ENCODE measurements around the gene BAX.
A peak's percentile ranks its signal among the peaks of the same experiment; 100 is the strongest.

The BAX gene

DNA sequence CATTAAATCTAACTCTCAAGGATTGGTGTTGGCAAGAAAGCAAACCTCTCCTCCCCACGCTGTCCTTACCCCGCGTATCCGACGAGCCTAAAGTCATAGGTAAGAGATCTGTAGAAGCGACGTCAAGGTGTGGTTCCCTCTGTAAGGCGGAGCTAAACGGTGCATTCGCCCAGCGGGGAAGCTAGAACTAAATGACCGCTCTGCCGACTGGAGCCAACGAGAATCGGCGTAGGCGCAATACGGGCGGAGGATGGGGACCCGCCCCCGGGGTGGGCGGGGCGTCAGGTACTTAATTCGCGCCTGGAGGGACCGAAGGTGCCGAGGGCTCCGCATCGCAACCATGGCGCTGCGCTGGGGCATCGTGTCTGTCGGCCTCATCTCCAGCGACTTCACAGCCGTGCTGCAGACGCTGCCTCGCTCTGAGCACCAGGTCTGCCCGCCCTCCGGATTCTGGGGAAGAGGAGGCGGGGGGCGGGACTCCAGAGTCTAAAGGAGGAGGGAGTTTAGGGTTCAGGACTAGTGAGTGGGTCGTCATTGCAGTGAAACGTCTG is 21.2 kb upstream of the BAX start, which contains the start of gene DHDH:
TSS of gene DHDH (plus strand) at position 318 of the 551 bp plus-strand sequence. CDS start at position 341, 23 bp downstream.
- DNase-seq = peak; percentile 85

DNA sequence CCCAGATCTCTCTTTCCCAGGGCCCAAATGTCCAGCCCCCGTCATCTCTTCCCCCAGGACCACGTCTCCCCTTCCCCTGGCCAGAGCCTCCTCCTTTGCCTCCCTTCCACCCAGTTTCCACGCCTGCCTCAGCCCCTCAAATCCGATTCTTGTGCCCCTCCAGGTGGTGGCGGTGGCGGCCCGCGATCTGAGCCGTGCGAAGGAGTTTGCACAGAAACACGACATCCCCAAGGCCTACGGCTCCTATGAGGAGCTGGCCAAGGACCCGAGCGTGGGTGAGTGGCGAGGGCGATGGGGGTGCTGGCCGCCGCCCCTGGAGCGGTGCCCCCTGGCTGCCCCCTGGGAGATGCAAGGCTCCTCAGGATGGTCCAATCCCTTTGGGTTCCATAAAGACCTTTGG is 19.8 kb upstream of the BAX start:
- no peak for DNase-seq

DNA sequence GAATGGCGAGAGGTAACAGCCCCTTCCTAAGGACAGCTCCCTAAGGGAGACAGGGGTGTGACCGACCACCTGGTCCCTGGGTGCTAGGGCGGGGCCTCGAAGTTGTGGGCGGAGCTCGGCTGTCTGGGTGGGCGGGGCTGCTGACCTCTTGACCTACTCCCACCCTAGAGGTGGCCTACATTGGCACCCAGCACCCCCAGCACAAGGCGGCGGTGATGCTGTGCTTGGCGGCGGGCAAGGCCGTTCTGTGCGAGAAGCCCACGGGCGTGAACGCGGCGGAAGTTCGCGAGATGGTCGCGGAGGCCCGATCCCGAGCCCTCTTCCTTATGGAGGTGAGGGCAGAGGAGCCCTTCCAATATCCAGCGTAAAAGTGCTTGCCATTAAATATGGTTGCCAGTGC is 18.8 kb upstream of the BAX start:
- DNase-seq = no peak

DNA sequence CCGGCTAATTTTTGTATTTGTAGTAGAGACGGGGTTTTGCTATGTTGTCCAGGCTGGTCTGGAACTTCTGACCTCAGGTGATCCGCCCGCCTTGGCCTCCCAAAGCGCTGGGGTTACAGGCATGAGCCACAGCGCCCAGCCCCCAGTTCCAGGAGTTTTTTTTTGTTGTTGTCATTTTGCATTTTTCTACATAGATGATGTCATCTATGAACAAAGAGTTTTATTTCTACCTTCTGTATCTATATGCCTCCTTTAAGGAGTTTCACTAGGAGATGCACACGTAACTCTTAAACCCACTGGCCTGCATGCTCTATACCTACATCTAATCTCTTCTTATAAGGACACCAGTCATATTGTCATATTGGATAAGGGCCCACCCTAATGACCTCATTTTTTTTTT is 16.4 kb upstream of the BAX start:
- DNase-seq = no peak

DNA sequence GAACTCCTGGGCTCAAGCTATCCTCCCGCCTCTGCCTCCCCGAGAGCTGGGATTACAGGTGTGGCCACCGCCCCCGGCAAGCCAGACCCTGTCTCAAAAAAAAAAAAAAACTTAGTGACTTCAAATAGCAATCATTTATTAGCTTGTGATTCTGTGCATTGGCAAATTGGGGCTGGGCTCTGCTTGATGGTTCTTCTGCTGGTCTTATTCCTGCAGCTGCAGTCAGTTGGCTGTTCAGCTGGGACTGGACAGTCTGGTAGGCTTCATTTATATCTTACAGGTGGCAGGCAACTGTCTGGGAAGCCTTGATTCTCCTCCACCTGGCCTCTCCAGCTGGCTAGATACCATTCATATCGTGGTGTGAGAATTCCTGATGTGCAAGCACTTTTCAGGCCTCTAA is 13.8 kb upstream of the BAX start:
- no peak for DNase-seq

DNA sequence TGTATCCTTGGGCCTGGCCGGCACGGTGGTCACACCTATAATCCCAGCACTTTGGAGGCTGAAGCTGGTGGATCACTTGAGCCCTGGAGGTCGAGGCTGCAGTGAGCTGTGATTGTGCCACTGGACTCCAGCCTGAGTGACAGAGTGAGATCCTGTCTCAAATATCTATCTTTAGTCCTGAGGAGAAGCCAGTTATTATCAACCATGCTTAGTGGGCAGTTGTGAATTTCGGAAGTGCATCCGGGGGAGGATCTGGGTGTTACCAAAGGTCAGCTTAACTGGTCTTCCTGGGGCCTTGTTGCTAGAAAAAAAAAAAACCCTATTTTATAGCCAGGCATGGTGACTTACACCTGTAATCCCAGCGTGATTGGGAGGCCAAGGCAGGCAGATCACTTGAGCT is 11.6 kb upstream of the BAX start:
- DNase-seq = no peak

DNA sequence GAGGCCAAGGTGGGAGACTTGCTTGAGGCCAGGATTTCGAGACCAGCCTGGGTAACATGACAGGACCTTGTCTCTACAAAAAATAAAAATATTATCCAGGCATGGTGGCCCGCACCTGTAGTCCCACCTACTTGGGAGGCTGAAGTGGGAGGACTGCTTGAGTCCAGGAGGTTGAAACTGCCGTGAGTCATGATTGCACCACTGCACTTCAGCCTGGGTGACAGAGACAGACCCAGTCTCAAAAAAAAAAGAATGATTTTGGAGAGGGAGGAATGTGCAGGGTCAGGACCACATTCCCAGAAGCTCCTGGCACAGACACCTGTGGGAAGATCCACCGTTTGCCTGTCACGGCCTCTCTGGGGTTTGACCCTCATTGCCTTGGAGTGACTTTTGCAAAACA is 9.3 kb upstream of the BAX start:
- DNase-seq = no peak

DNA sequence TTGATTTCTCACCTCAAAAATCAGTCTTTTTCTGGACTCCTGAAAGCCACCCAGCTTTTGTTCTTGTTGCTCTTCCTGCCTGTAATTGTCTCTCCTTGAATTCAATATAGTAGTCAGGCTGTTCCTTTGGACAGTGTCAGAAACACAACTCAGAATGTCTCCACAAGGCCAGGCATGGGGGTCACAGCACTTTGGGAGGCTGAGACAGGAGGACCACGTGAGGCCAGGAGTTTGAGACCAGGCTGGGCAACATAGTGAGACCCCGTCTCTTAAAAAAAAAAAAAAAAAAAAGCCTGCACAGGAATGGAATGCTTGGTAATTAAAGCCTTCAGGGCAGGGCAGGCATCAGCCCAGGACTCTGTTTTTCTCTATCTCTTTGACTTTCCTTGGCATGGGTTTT is 8.9 kb upstream of the BAX start:
- DNase-seq = no peak

DNA sequence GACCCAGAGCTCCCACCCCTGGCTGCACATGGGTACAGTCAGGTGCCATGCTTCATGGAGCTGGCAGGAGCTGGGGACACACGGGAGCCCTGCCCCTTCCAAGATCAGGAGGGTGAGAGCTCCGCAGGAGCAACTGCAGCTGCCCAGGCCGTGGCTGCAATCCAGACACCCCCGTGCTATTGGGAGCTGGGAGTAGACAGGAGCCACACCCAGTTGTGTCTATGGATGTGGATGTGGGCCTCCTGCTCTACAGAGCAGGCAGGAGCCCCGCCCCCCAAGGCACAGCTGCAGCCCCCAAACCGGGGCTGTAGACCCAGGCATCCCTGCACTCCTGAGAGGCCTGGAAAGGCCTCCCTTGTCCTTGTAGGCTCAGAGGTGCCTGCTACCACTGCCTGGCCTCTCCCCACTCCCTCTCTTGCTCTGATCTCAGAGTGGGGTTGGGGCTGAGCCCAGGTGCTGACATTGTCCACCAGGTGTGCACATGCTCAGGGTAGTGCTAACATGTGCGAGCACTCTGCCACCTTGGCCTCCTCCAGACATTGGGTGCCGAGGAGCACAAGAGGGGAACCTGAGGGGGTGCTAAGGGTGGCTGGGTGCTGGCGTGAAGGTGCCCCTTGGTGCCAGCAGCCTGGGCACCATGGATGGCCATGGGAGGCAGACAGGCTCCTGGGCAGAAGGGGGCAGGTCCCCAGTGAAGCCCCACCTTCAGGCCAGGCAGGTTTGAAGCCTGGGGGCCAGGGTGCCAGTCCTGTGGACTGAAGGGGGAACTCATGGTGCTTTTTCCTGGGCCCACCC is 8.0 kb upstream of the BAX start:
- DNase-seq = no peak

DNA sequence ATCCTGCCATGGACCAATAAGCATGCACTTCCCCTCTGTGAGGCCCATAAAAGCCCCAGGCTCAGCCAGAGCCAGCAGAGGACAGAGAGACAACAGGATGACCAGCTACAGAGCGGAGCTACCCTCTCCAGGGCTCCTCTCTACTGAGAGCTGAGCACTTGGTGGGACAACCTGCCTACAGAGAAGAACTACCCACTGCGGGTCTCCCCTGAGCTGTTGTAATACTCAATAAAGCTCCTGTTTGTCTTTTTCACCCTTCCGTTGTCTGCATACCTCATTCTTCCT is 7.5 kb upstream of the BAX start:
- no peak for DNase-seq

DNA sequence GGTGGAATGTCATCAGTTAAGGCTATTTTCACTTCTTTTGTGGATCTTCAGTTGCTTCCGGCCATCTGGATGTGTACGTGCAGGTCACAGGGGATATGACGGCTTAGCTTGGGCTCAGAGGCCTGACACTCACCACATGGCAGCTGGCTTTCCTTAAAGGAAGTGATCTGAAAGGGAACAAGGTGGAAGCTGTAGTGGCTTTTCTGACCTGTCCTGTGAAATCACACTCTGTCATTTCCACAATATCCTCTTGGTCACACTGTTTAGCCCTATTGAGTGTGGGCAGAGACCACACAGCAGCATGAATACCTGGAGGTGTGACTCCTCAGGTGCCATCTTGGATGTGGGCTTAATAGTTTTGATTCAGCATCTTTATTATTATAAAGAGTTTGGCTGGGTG is 4.5 kb upstream of the BAX start:
- no peak for DNase-seq

DNA sequence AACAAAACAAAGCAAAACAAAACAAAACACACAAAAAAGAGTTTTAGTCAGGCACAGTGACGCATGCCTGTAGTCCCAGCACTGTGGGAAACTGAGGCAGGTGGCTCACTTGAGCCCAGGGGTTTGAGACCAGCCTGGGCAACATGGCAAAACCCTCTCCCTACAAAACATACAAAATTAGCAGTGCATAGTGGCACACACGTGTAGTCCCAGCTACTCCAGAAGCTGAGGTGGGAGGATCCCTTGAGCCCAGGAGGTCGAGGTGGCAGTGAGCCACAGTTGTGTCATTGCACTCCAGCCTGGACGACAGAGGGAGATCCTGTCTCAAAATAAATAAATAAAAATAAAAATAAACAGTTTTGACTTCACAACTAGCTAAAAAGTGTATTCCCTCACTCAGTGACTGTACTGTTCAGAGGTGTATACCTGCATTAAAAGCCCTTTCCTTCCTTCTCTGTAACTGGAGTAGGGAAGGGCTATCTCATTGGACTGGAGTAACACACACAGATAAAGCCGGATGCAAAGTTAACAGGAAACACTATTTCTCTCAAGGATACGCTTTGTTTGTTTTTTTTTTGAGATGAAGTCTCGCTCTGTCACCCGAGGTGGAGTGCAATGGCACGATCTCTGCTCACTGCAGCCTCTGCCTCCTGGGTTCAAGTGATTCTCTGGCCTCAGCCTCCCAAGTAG is 3.7 kb upstream of the BAX start:
- DNase-seq = no peak

DNA sequence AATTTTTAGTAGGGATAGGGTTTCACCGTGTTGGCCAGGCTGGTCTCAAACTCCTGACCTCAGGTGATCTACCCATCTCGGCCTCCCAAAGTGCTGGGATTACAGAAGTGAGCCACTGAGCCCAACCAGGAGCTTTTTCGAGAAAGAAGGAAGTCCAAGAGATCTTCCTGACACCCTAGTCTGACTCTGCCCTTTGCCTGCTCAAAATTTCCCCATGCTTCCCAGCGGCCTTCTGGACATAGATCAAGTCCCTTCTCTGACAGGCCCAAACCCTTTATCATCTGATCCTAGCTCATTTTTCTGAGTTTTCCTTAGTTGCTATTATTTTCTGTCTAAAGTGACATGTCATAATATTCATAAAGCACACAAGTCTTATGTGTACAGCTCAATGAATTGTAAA is 1.5 kb upstream of the BAX start:
- no peak for DNase-seq

DNA sequence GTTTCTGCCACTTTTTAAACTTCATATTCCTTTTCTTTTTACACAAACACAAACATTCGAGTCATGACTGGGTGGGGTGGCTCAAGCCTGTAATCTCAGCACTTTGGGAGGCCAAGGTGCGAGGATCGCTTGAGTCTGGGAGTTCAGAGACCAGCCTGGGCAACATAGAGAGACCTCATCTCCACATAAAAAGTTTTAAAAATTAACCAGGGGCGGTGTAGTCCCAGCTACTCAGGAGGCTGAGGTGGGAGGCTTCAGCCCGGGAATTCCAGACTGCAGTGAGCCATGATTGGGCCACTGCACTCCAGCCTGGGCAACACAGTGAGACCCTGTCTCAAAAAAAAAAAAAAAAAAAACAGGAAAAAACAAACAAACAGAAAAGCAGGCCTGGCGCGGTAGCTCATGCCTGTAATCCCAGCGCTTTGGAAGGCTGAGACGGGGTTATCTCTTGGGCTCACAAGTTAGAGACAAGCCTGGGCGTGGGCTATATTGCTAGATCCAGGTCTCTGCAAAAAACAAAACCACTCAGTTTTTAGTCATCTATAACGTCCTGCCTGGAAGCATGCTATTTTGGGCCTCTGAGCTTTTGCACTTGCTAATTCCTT is 583 bp upstream of the BAX start:
- DNase-seq = no peak

DNA sequence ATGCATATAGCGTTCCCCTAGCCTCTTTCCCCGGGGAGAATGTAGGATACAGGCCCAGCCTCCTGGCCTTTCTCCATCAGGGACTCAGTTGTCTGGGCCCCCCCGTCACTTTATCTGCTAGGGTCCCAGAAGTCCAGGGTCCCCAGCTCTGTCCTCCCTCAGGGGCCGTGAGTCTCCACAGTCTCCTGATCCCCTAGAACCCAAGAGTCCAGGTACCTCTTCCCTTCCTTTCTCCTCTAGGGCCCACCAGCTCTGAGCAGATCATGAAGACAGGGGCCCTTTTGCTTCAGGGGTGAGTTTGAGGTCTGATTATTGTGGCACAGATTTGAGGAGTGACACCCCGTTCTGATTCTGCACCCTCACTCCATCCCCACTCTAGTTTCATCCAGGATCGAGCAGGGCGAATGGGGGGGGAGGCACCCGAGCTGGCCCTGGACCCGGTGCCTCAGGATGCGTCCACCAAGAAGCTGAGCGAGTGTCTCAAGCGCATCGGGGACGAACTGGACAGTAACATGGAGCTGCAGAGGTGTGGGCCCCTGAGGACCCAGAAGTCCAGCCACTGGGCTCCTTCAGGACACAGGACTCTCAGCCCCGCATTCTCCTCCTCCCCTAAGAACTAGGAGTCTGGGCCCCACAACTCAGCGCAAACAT is 758 bp downstream of the BAX start:
- DNase-seq = no peak

DNA sequence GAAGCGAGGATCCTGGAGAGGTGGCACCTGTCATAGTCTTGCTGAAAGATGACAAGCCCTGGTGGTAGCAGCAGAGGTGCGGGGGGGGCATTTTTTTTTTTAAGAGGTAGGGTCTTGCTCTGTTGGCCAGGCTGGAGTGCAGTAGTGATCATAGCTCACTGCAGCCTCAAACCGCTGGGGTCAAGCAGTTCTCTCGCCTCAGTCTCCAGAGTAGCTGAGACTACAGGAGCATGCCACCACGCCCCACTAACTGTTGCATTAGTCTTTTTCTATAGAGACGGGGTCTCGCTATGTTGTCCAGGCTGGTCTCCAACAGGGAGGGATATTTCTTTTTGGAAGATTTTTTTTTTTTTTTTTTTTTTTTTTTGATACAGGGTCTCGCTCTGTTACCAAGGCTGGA is 3.3 kb downstream of the BAX start:
- DNase-seq = no peak

DNA sequence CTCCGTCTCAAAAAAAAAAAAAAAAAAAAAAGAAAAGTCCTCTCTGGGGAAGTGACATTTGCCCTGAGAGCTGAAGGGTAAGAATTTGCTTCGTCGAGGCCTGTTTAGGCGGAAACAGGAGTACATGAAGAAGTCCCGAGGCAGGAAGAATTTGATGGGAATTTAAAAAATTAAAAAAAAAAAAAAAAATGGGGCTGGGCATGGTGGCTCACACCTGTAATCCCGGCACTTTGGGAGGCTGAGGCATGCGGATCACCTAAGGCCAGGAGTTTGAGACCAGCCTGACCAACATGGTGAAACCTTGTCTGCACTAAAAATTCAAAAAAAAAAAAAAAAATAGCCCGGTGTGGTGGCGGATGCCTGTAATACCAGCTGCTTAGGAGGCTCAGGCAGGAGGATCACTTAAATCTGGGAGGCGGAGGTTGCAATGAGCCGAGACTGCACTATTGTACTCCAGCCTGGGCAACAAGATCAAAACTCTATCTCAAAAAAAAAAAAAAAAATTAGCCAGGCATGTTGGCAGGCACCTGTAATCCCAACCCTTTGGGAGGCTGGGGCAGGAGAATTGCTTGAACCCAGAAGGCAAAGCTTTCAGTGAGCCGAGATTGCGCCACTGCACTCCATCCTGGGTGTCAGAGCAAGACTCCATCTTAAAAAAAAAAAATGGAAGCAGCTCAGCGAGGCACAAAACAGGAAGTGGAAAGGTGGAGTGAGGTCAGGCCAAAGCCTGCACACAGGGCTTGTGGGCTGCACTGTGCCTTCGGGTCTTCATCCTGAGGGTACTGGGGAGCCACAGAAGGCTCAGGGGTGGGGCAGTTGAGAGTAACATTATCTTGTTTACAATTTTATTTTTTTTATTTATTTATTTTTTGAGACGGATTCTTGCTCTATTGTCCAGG is 4.9 kb downstream of the BAX start:
- no peak for DNase-seq

DNA sequence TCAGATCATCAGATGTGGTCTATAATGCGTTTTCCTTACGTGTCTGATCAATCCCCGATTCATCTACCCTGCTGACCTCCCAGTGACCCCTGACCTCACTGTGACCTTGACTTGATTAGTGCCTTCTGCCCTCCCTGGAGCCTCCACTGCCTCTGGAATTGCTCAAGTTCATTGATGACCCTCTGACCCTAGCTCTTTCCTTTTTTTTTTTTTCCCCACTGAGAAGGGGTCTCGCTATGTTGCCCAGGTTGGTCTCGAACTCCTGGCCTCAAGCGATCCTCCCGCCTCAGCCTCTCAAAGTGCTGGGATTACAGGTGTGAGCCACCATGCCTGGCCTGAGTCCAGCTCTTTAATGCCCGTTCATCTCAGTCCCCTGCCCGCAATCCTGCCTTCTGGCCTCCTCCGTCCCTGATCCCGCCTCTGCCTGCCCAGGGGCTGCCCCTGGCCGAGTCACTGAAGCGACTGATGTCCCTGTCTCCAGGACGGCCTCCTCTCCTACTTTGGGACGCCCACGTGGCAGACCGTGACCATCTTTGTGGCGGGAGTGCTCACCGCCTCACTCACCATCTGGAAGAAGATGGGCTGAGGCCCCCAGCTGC is 6.5 kb downstream of the BAX start:
- DNase-seq = no peak

DNA sequence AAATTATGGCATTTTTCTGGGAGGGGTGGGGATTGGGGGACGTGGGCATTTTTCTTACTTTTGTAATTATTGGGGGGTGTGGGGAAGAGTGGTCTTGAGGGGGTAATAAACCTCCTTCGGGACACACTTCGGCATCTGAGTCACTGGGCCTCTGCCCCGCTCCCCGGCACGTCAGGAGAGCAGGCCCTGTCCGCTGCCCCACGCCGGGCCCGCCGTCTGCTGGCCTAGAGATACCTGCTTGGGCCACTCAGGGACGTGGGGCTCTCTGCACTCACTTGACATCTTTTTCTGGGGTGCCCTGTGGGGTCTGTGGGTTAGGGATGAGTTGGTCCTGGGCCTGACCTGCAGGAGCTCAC is 7.0 kb downstream of the BAX start:
- DNase-seq = no peak

DNA sequence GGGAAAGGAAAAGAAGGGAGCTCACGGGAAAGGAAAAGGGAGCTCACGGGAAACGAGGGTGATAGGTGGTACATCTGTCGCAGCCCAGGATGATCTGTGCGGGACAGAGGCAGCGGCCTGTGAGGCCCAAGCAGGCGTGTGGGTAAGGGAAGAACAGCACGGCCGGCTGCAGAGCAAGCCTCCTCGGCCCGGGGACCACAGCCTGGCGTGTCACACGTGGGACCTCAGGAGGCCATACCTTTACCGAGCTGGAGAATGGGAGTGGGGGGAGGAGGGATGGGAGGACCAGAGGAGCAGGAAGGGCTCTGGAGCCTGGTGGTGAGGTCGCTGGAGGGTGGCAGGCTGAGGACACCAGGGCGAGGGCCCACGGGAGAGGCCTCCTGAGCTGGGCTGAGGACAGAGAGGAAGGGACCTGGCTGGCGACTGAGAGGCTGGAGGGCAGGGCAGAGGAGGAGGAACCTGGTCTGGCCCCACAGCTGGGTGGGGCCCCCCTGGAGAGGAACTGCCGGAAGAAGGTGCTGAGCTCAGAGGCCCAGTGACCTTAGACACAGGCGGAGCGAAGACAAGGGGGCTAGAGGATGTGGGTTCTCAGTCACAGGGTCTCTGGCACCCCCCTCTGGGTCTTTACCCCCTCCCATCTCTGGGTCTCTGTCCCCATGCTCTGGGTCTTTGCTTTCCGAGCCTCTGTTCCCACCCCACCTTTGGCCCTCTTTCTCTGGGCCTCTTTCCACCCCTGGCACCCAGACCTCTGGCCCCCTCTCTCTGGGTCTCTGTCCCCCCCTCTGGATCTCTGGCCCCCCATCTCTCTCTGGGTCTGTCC is 7.6 kb downstream of the BAX start:
- peak; percentile 63 for DNase-seq

DNA sequence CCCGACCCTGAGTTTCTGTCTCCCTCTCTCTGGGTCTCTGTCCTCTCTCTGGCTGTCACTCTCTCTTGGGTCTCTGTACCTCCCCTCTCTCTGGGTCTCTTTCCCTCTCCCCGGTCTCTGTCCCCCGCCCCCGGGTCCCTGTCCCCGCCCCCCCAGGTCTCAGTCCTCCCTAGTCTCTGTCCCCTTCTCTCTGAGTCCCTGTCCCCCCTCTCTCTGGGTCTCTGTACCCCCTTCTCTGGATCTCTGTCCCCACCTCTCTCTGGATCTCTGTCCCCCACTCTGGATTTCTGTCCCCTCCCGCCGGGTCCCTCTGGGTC is 8.1 kb downstream of the BAX start:
- no peak for DNase-seq

Measured in stimulated activated CD8-positive, alpha-beta memory T cell treated with anti-CD3 and anti-CD28 coated beads, Interleukin-4, amount 100 ng/mL, for 48 hours (primary cell).